ENCODE data around the gene PTPRR. TPM values are rescaled to one million over a fixed set of nuclear protein-coding genes. Genes with fewer than 3 reads are reported as not detected.
A peak's percentile ranks its signal among the peaks of the same experiment; 100 is the strongest.

Gene PTPRR
- polyA plus RNA-seq, 2 of the 4 experiments (the other 2 are of a cell fraction) = 0.13 to 0.15 TPM

DNA sequence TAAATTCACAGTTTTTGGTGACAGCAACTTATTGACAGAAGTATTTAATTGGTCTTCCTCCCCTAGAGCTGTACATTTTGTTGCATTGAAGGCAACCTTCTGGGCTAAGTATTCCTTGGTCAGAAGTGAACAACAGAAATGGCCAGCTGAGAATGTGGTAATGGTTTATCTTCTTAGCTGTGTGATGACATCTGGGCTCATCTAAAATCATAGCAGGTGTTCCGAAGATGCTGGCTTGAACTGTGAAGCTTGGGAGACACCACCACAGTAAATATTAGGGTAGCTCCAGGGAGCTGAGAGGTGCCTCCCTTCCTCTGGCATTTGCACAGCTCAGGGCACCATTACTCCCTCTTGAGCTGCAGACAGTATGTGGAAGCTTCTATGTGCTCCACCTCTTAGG is 279.6 kb downstream of the PTPRR start:
- H3K27ac ChIP-seq = 0 out of 6 replicates have a peak overlapping the region, but pooled peaks of 1 of the 2 experiments have one; percentile 17
- H3K4me3 ChIP-seq = no peak overlapping the region
- TF ChIP-seq SREBF2 (IDR thresholded peaks at IDR 0.05) (no peak), HOXA7 (CRISPR knock-in tag; IDR thresholded peaks at IDR 0.05) (no peak), MYC (IDR thresholded peaks at IDR 0.05; ENCODE audit: borderline replicate concordance, low read length) (no peak), POLR2A (IDR thresholded peaks at IDR 0.05; ENCODE audit: low read length) (no peak), ZFP36 (IDR thresholded peaks at IDR 0.05; ENCODE audit: borderline replicate concordance, partially characterized antibody) (no peak), ATOH8 (CRISPR knock-in tag; IDR thresholded peaks at IDR 0.05; ENCODE audit: low read depth) (no peak), MAX (IDR thresholded peaks at IDR 0.05) (no peak), TP53 (CRISPR knock-in tag; IDR thresholded peaks at IDR 0.05) (no peak), CBX8 (IDR thresholded peaks at IDR 0.05) (no peak), ZSCAN20 (CRISPR knock-in tag; IDR thresholded peaks at IDR 0.05) (no peak), HOXB13 (CRISPR knock-in tag; IDR thresholded peaks at IDR 0.05; ENCODE audit: low read depth) (no peak), NPAS2 (CRISPR knock-in tag; IDR thresholded peaks at IDR 0.05; ENCODE audit: borderline replicate concordance) (no peak), ZNF302 (CRISPR knock-in tag; IDR thresholded peaks at IDR 0.05) (no peak), CHD2 (IDR thresholded peaks at IDR 0.05; ENCODE audit: low read length, partially characterized antibody) (no peak), EP300 (IDR thresholded peaks at IDR 0.05) (no peak), FOSL2 (IDR thresholded peaks at IDR 0.05) (no peak), FOSL2 (CRISPR knock-in tag; IDR thresholded peaks at IDR 0.05) (no peak)
- TF ChIP-seq, protein P1, sequence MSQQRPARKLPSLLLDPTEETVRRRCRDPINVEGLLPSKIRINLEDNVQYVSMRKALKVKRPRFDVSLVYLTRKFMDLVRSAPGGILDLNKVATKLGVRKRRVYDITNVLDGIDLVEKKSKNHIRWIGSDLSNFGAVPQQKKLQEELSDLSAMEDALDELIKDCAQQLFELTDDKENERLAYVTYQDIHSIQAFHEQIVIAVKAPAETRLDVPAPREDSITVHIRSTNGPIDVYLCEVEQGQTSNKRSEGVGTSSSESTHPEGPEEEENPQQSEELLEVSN (IDR thresholded peaks at IDR 0.05; ENCODE audit: borderline replicate concordance, low read depth) = no peak
- TF ChIP-seq, protein P2, sequence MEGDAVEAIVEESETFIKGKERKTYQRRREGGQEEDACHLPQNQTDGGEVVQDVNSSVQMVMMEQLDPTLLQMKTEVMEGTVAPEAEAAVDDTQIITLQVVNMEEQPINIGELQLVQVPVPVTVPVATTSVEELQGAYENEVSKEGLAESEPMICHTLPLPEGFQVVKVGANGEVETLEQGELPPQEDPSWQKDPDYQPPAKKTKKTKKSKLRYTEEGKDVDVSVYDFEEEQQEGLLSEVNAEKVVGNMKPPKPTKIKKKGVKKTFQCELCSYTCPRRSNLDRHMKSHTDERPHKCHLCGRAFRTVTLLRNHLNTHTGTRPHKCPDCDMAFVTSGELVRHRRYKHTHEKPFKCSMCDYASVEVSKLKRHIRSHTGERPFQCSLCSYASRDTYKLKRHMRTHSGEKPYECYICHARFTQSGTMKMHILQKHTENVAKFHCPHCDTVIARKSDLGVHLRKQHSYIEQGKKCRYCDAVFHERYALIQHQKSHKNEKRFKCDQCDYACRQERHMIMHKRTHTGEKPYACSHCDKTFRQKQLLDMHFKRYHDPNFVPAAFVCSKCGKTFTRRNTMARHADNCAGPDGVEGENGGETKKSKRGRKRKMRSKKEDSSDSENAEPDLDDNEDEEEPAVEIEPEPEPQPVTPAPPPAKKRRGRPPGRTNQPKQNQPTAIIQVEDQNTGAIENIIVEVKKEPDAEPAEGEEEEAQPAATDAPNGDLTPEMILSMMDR (IDR thresholded peaks at IDR 0.05) = no peak
- TF ChIP-seq, protein P3, sequence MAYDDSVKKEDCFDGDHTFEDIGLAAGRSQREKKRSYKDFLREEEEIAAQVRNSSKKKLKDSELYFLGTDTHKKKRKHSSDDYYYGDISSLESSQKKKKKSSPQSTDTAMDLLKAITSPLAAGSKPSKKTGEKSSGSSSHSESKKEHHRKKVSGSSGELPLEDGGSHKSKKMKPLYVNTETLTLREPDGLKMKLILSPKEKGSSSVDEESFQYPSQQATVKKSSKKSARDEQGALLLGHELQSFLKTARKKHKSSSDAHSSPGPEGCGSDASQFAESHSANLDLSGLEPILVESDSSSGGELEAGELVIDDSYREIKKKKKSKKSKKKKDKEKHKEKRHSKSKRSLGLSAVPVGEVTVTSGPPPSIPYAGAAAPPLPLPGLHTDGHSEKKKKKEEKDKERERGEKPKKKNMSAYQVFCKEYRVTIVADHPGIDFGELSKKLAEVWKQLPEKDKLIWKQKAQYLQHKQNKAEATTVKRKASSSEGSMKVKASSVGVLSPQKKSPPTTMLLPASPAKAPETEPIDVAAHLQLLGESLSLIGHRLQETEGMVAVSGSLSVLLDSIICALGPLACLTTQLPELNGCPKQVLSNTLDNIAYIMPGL (CRISPR knock-in tag; IDR thresholded peaks at IDR 0.05; ENCODE audit: borderline replicate concordance) = no peak
- FAIRE-seq (no peak), DNase-seq (ENCODE audit: low read depth in 1 of 2, low spot score in 1 of 2) (no peak), ATAC-seq (no peak)
- CTCF ChIA-PET = interaction anchor here (0.8 kb wide), 1 partner anchor 79 kb away, joined by 3 read pairs; no protein-coding TSS in a partner anchor
- 53% methylated on average over 1 of the region's 1 CpG for WGBS (ENCODE audit: missing lambda C conversion rate)
- H3K4me1 ChIP-seq = peaks cover 14% of the 10 kb centered on the region
- H3K9me3 ChIP-seq = no peaks in the 10 kb centered on the region
- H3K4me2 ChIP-seq = no peak overlapping the region
- POLR2A ChIA-PET = no interaction called here

DNA sequence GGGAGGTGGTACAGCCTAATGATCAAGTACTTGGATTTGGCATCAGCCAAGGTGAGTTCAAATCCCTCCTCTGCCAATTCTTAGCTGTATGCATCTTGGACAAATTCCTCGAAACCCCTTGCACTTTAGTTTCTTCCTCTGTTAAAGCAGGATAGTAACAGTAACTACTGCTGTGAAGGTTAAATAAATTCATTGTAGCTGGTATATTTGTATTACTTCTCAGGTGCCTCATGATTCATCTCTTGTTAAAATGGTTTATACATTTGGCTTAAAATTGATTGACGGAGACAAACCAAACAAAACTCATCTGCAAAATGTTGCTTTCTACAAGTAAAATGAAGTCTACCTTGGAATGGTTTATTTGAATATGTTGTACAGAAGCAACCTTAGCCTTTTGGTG is 281.0 kb downstream of the PTPRR start:
- Histone ChIP-seq H3K4me2 (no peak overlapping the region), H3K4me3 (no peak overlapping the region), H3K4me1 (peaks cover 3% of the 10 kb centered on the region), H3K9me3 (no peaks in the 10 kb centered on the region; the same call in 2 of the 3 replicates), H3K27ac (no peak overlapping the region)
- POLR2A ChIA-PET = no interaction called here
- ATAC-seq (no peak), FAIRE-seq (no peak), DNase-seq (ENCODE audit: low read depth in 1 of 2, low spot score in 1 of 2) (no peak)
- WGBS (ENCODE audit: missing lambda C conversion rate) = 85% methylated on average over 2 of the region's 2 CpGs
- CTCF ChIA-PET = interaction anchor here (1.5 kb wide), 1 partner anchor 760 kb away, joined by 3 read pairs; no protein-coding TSS in a partner anchor
- TF ChIP-seq MAX (IDR thresholded peaks at IDR 0.05) = no peak
- TF ChIP-seq HOXA7 (CRISPR knock-in tag; IDR thresholded peaks at IDR 0.05) = no peak
- no peak for TF ChIP-seq ZFP36 (IDR thresholded peaks at IDR 0.05; ENCODE audit: borderline replicate concordance, partially characterized antibody)
- TF ChIP-seq FOSB (CRISPR knock-in tag; IDR thresholded peaks at IDR 0.05) = no peak
- no peak for TF ChIP-seq HEYL (CRISPR knock-in tag; IDR thresholded peaks at IDR 0.05)
- TF ChIP-seq ZSCAN20 (CRISPR knock-in tag; IDR thresholded peaks at IDR 0.05) = no peak
- no peak for TF ChIP-seq ZC3H11A (IDR thresholded peaks at IDR 0.05)
- TF ChIP-seq RAD21 (conservative IDR thresholded peaks at IDR 0.05 in 1 of 2, IDR thresholded peaks at IDR 0.05 in 1 of 2) = no peak
- TF ChIP-seq GATA3 (IDR thresholded peaks at IDR 0.05; ENCODE audit: borderline replicate concordance) = no peak
